GM21717 (cell line): Measurements from ENCODE around the gene POLR1C.
"Not testable (repeated sequence)": the region's sequence is repeated elsewhere in the genome, so short reads cannot be mapped to it uniquely, and the experiment has no call there.

Experiments used
- ATAC-seq: cut with Tn5 transposase; IDR thresholded peaks from one replicate; pipeline ENCODE4 v1.9.1; 2021; ENCODE audit warnings: mild to moderate bottlenecking, moderate library complexity; ENCODE audit not compliant: unreplicated experiment

POLR1C gene

GRCh38 chr6:43492673-43493072, 24.2 kb upstream of the POLR1C start:
- no peak for ATAC-seq

GRCh38 chr6:43493230-43493629, 23.7 kb upstream of the POLR1C start:
- ATAC-seq: no peak

- no peak for ATAC-seq
These were observed 23.1 kb upstream of the POLR1C start for GRCh38 chr6:43493833-43494232.

GRCh38 chr6:43494321-43494720, 22.6 kb upstream of the POLR1C start:
- ATAC-seq: no peak

GRCh38 chr6:43494766-43495165, 22.1 kb upstream of the POLR1C start:
- no peak for ATAC-seq

GRCh38 chr6:43495409-43495941, 21.4 kb upstream of the POLR1C start:
- no peak for ATAC-seq

GRCh38 chr6:43496370-43497128, 20.3 kb upstream of the POLR1C start:
- ATAC-seq: no peak

- ATAC-seq: no peak
These were observed 19.8 kb upstream of the POLR1C start for GRCh38 chr6:43497129-43497396.

- ATAC-seq: no peak
These were observed 19.2 kb upstream of the POLR1C start for GRCh38 chr6:43497689-43498088.

GRCh38 chr6:43498291-43498690, 18.6 kb upstream of the POLR1C start:
- ATAC-seq: not testable (repeated sequence)

GRCh38 chr6:43499028-43499815, 17.7 kb upstream of the POLR1C start:
- no peak for ATAC-seq

GRCh38 chr6:43500921-43501320, 16.0 kb upstream of the POLR1C start:
- no peak for ATAC-seq

GRCh38 chr6:43502666-43503065, 14.2 kb upstream of the POLR1C start:
- ATAC-seq: no peak

GRCh38 chr6:43503443-43503842, 13.4 kb upstream of the POLR1C start:
- ATAC-seq: no peak

- ATAC-seq: no peak
These were observed 11.9 kb upstream of the POLR1C start for GRCh38 chr6:43504756-43505593.

- no peak for ATAC-seq
These were observed 11.2 kb upstream of the POLR1C start for GRCh38 chr6:43505718-43506117.

GRCh38 chr6:43506171-43506570, 10.7 kb upstream of the POLR1C start:
- no peak for ATAC-seq

- no peak for ATAC-seq
These were observed 10.0 kb upstream of the POLR1C start for GRCh38 chr6:43506667-43507471.

GRCh38 chr6:43508481-43509141, 8.3 kb upstream of the POLR1C start:
- no peak for ATAC-seq
